ENCODE measurements around the gene ASIC1. TPM values are rescaled to one million over a fixed set of nuclear protein-coding genes. Genes with fewer than 3 reads are reported as not detected.

The ASIC1 gene
- total and polyA plus RNA-seq, 8 donors, result 0.45 to 3.5 (median 1.2) TPM; not detected in 1

GRCh38 chr12:50086148-50086547 lies 28.8 kb downstream of the ASIC1 start:
- 51 to 66% (median 55%) methylated on average over 1 to 5 of the region's 5 CpGs for WGBS, 5 donors

GRCh38 chr12:50087151-50087550 lies 29.8 kb downstream of the ASIC1 start:
- Histone ChIP-seq H3K27me3 (no peaks in the 10 kb centered on the region), H3K4me3 (no peak overlapping the region), H3K27ac (no peak overlapping the region), H3K4me1 (peaks cover 14 to 44% (median 26%) of the 10 kb centered on the region in 4 donors), H3K9me3 (no peaks in the 10 kb centered on the region), H3K36me3 (peaks cover 45 to 60% (median 58%) of the 10 kb centered on the region in 4 donors)
- intact Hi-C loops (cut with DNase I; ENCODE audit: low total_unique reads), result no loop called here
- WGBS, 5 donors, result 79 to 89% (median 84%) methylated on average over 9 of the region's 9 CpGs
- TF ChIP-seq POLR2A (IDR thresholded peaks at IDR 0.05) (no peak), EP300 (IDR thresholded peaks at IDR 0.05) (no peak), POLR2AphosphoS5 (IDR thresholded peaks at IDR 0.05) (no peak), CTCF (IDR thresholded peaks at IDR 0.05) (no peak)
- no peak for DNase-seq

More at GRCh38 chr12:50086148-50086547, 28.8 kb downstream of the ASIC1 start:
- Histone ChIP-seq H3K4me1 (peaks cover 14 to 44% (median 26%) of the 10 kb centered on the region in 4 donors), H3K36me3 (peaks cover 37 to 50% (median 48%) of the 10 kb centered on the region in 4 donors), H3K27me3 (no peaks in the 10 kb centered on the region), H3K4me3 (peak overlapping the region in 3 of 4 donors; percentile 91 to 98 (median 96)), H3K27ac (peak overlapping the region in 4 of 5 donors; percentile 96 to 98 (median 97)), H3K9me3 (no peaks in the 10 kb centered on the region)
- intact Hi-C loops (cut with DNase I; ENCODE audit: low total_unique reads), result no loop called here
- DNase-seq, result no peak
- TF ChIP-seq CTCF (IDR thresholded peaks at IDR 0.05) (no peak), POLR2AphosphoS5 (IDR thresholded peaks at IDR 0.05) (no peak), POLR2A (IDR thresholded peaks at IDR 0.05) (no peak), EP300 (IDR thresholded peaks at IDR 0.05) (no peak)

GRCh38 chr12:50087995-50088394 lies 30.6 kb downstream of the ASIC1 start:
- WGBS, 5 donors, result 65 to 79% (median 74%) methylated on average over 3 of the region's 3 CpGs
- Histone ChIP-seq H3K4me1 (peaks cover 14 to 44% (median 26%) of the 10 kb centered on the region in 4 donors), H3K27ac (no peak overlapping the region), H3K4me3 (no peak overlapping the region), H3K27me3 (no peaks in the 10 kb centered on the region), H3K9me3 (no peaks in the 10 kb centered on the region), H3K36me3 (peaks cover 54 to 69% (median 66%) of the 10 kb centered on the region in 4 donors)
- no peak for DNase-seq
- TF ChIP-seq CTCF (IDR thresholded peaks at IDR 0.05) (no peak), POLR2AphosphoS5 (IDR thresholded peaks at IDR 0.05) (no peak), EP300 (IDR thresholded peaks at IDR 0.05) (no peak), POLR2A (IDR thresholded peaks at IDR 0.05) (no peak)
- intact Hi-C loops (cut with DNase I; ENCODE audit: low total_unique reads), result no loop called here

- DNase-seq, result peak; percentile 68 to 83
- intact Hi-C loops (cut with DNase I; ENCODE audit: low total_unique reads), result no loop called here
- WGBS, 5 donors, result 6 to 25% (median 15%) methylated on average over 3 of the region's 3 CpGs
- TF ChIP-seq POLR2AphosphoS5 (IDR thresholded peaks at IDR 0.05), result no peak
- TF ChIP-seq CTCF (IDR thresholded peaks at IDR 0.05), result peak in 5 of 7 experiments; percentile 20 to 80 (median 67)
- no peak for TF ChIP-seq POLR2A (IDR thresholded peaks at IDR 0.05)
- Histone ChIP-seq H3K27ac (no peak overlapping the region), H3K4me3 (no peak overlapping the region), H3K4me1 (peaks cover 14 to 44% (median 26%) of the 10 kb centered on the region in 4 donors), H3K9me3 (no peaks in the 10 kb centered on the region), H3K36me3 (peaks cover 61 to 76% (median 74%) of the 10 kb centered on the region in 4 donors), H3K27me3 (no peaks in the 10 kb centered on the region)
These were observed 31.4 kb downstream of the ASIC1 start for GRCh38 chr12:50088577-50089335.

All from stomach (tissue), 9 donors.